Measurements from ENCODE around the gene KLHL40.
"Not testable (repeated sequence)": the region's sequence is repeated elsewhere in the genome, so short reads cannot be mapped to it uniquely, and the experiment has no call there.

The KLHL40 gene

DNA sequence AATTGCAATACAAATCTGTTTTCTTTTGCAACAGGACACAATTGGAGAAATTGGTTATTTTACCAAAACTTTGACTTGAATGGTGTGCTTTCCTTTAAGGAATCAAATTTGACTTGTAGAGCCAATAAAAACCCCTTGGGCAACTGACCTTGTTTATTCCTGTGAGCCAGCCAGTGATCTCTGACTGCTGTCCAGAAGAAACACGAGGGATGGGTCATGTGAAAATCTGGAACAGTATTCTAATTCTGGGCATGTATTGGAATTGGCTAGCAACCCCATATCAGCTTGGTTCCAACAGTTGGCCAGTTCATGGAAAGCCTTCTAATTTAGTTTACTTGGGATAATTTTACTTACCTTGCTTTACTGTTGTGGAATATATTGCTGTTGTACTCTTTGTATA lies 36.4 kb downstream of the KLHL40 start:
- Histone ChIP-seq H3K27ac (no peak overlapping the region), H3K27me3 (replicated peaks) (peaks cover 4% of the 10 kb centered on the region), H3K36me3 (replicated peaks) (no peaks in the 10 kb centered on the region), H3K4me3 (ENCODE audit: low read depth, low read length) (no peak overlapping the region)
- in situ Hi-C loops (cut with HindIII; ENCODE audit: low pct_ligation_motif_present, low sequenced_read_pairs): no loop called here
- no peak for TF ChIP-seq CTCF (IDR thresholded peaks at IDR 0.05; ENCODE audit: low read depth, low read length, missing control alignments)
- no peak for DNase-seq

DNA sequence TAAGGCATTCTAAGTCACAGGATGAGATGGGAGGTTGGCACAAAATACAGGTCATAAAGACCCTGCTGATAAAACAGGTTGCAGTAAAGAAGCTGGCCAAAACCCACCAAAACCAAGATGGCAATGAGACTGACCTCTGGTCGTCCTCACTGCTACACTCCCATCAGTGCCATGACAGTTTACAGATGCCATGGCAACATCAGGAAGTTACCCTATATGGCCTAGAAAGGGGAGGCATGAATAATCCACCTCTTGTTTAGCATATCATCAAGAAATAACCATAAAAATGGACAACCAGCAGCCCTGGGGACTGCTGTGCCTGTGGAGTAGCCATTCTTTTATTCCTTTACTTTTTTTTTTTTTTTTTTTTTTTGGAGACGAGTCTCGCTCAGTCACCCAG lies 37.1 kb downstream of the KLHL40 start:
- in situ Hi-C loops (cut with HindIII; ENCODE audit: low pct_ligation_motif_present, low sequenced_read_pairs); H3K36me3 ChIP-seq (replicated peaks); H3K27ac ChIP-seq; H3K27me3 ChIP-seq (replicated peaks); DNase-seq; H3K4me3 ChIP-seq (ENCODE audit: low read depth, low read length): not testable (repeated sequence)

DNA sequence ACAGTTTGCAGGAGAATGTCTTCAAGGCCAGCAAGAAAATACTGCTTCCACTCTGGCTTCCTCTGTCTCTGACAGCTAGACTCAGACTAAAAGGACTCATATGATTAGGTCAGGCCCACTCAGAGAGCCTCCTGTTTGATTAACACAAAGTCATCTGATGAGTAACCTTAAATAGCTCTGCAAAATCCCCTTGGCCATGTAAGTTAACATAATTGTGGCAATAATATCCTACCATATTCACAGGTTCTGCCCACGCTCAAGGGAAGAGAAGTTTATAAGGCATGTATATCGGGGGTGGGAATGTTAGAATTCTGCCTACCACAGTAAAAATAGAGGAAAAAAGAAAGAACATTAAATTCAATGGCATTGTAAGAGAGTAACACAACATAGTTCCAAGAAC lies 37.9 kb downstream of the KLHL40 start:
- in situ Hi-C loops (cut with HindIII; ENCODE audit: low pct_ligation_motif_present, low sequenced_read_pairs): no loop called here
- peaks cover 4% of the 10 kb centered on the region for H3K27me3 ChIP-seq (replicated peaks)
- TF ChIP-seq CTCF (IDR thresholded peaks at IDR 0.05; ENCODE audit: low read depth, low read length, missing control alignments): no peak
- no peaks in the 10 kb centered on the region for H3K36me3 ChIP-seq (replicated peaks)
- no peak for DNase-seq
- H3K4me3 ChIP-seq (ENCODE audit: low read depth, low read length): no peak overlapping the region
- H3K27ac ChIP-seq: no peak overlapping the region

- no peak for DNase-seq
- H3K27me3 ChIP-seq (replicated peaks): peaks cover 2% of the 10 kb centered on the region
- no peaks in the 10 kb centered on the region for H3K36me3 ChIP-seq (replicated peaks)
- TF ChIP-seq CTCF (IDR thresholded peaks at IDR 0.05; ENCODE audit: low read depth, low read length, missing control alignments): no peak
- no peak overlapping the region for H3K4me3 ChIP-seq (ENCODE audit: low read depth, low read length)
- H3K27ac ChIP-seq: no peak overlapping the region
- in situ Hi-C loops (cut with HindIII; ENCODE audit: low pct_ligation_motif_present, low sequenced_read_pairs): no loop called here
Measured at GRCh38 chr3:42725454-42725853, 40.1 kb downstream of the KLHL40 start.

GRCh38 chr3:42728056-42728455 lies 42.7 kb downstream of the KLHL40 start:
- Histone ChIP-seq H3K4me3 (ENCODE audit: low read depth, low read length) (no peak overlapping the region), H3K36me3 (replicated peaks) (no peaks in the 10 kb centered on the region), H3K27ac (no peak overlapping the region), H3K27me3 (replicated peaks) (no peaks in the 10 kb centered on the region)
- in situ Hi-C loops (cut with HindIII; ENCODE audit: low pct_ligation_motif_present, low sequenced_read_pairs): no loop called here
- DNase-seq: no peak
- TF ChIP-seq CTCF (IDR thresholded peaks at IDR 0.05; ENCODE audit: low read depth, low read length, missing control alignments): no peak

GRCh38 chr3:42728668-42729364 lies 43.5 kb downstream of the KLHL40 start:
- H3K27ac ChIP-seq: no peak overlapping the region
- H3K27me3 ChIP-seq (replicated peaks): no peaks in the 10 kb centered on the region
- no peak overlapping the region for H3K4me3 ChIP-seq (ENCODE audit: low read depth, low read length)
- in situ Hi-C loops (cut with HindIII; ENCODE audit: low pct_ligation_motif_present, low sequenced_read_pairs): no loop called here
- no peak for DNase-seq
- no peaks in the 10 kb centered on the region for H3K36me3 ChIP-seq (replicated peaks)
- TF ChIP-seq CTCF (IDR thresholded peaks at IDR 0.05; ENCODE audit: low read depth, low read length, missing control alignments): no peak
